ENCODE results near the gene PCNX2. TPM values are rescaled to one million over a fixed set of nuclear protein-coding genes. Genes with fewer than 3 reads are reported as not detected.

PCNX2 gene
- total and polyA plus RNA-seq, 2 donors (not counting 1 experiment from before 2014, with no cell fraction given) = 17.6 to 34.7 TPM

- intact Hi-C loops (cut with micrococcal nuclease) = loop anchor here (5.0 kb wide), 3 partner anchors 146 to 374 kb away; partner anchors contain the start of genes MAP10, MAP3K21 and SIPA1L2
- Histone ChIP-seq H3K27me3 (replicated peaks in 1 of 4; ENCODE audit: control extremely low read depth in 1 of 4, control insufficient read depth in 3 of 4, insufficient read depth in 4 of 4, low read length in 3 of 4) (no peaks in the 10 kb centered on the region), H3K27ac (ENCODE audit: low read length in 2 of 2) (no peak overlapping the region), H3K4me1 (ENCODE audit: control insufficient read depth in 2 of 2, insufficient read depth in 2 of 2, low read length in 2 of 2) (peaks cover 13 to 23% of the 10 kb centered on the region in 2 donors), H3K4me2 (replicated peaks; ENCODE audit: low read depth, low read length, poor library complexity, severe bottlenecking) (no peak overlapping the region), H3K9ac (ENCODE audit: low read length) (no peak overlapping the region), H3K9me3 (ENCODE audit: control extremely low read depth in 1 of 3, control insufficient read depth in 2 of 3, insufficient read depth in 1 of 3, low read length in 2 of 3) (peaks cover 0 to under 1% (median 0%) of the 10 kb centered on the region in 3 donors), H4K20me1 (ENCODE audit: control insufficient read depth, insufficient read depth, low read length, poor library complexity, severe bottlenecking) (no peaks in the 10 kb centered on the region), H3K79me2 (ENCODE audit: control insufficient read depth, insufficient read depth, low read length) (peaks cover 28% of the 10 kb centered on the region), H2AFZ (ENCODE audit: insufficient read depth, low read depth, low read length, poor library complexity, severe bottlenecking) (no peak overlapping the region), H3K36me3 (replicated peaks in 1 of 2; ENCODE audit: control extremely low read depth in 1 of 2, control insufficient read depth in 1 of 2, extremely low read depth in 1 of 2, insufficient read depth in 2 of 2, low read length in 1 of 2) (peaks cover 4 to 12% of the 10 kb centered on the region in 2 experiments), H3K4me3 (ENCODE audit: control extremely low read depth in 1 of 5, extremely low read depth in 1 of 5, insufficient read depth in 1 of 5, low read depth in 2 of 5, low read length in 4 of 5) (no peak overlapping the region)
- H3K4me3 Mint-ChIP-seq = peak overlapping the region; percentile 8
- no peaks in the 10 kb centered on the region for H3K9me3 Mint-ChIP-seq (ENCODE audit: insufficient read depth)
- ATAC-seq (ENCODE audit: low read depth) (no peak), DNase-seq (peak; percentile 53)
- WGBS (ENCODE audit: insufficient coverage) = 100% methylated on average over 1 of the region's 2 CpGs
- H3K27me3 Mint-ChIP-seq = no peaks in the 10 kb centered on the region
- peaks cover 37% of the 10 kb centered on the region for H3K4me1 Mint-ChIP-seq
- TF ChIP-seq EZH2 (IDR thresholded peaks at IDR 0.05; ENCODE audit: borderline replicate concordance, insufficient read depth, low read depth, low read length, poor library complexity, severe bottlenecking) = no peak
- peak; percentile 75 for TF ChIP-seq CTCF (IDR thresholded peaks at IDR 0.05)
- ChIA-PET POLR2A (no interaction called here), CTCF (interaction anchor here (0.9 kb wide), 1 partner anchor 12 kb away, joined by 3 read pairs; no protein-coding TSS in a partner anchor)
- H3K27ac Mint-ChIP-seq = no peak overlapping the region
These were observed 342.7 kb downstream of the PCNX2 start for GRCh38 chr1:232952514-232953499.

Measured in B cell (primary cell).